Middle frontal gyrus (tissue), 1 donor: ENCODE data around the gene ROM1.
"Not testable (repeated sequence)": the region's sequence is repeated elsewhere in the genome, so short reads cannot be mapped to it uniquely, and the experiment has no call there.

Experiments used
- DNase-seq: peaks from one replicate; pipeline ENCODE4 v3.0.0-alpha.2; 2015; ENCODE audit warnings: low spot score; ENCODE audit errors: extremely low spot score

The ROM1 gene

GRCh38 chr11:62607714-62608113, 5.3 kb upstream of the ROM1 start:
- no peak for DNase-seq

DNA sequence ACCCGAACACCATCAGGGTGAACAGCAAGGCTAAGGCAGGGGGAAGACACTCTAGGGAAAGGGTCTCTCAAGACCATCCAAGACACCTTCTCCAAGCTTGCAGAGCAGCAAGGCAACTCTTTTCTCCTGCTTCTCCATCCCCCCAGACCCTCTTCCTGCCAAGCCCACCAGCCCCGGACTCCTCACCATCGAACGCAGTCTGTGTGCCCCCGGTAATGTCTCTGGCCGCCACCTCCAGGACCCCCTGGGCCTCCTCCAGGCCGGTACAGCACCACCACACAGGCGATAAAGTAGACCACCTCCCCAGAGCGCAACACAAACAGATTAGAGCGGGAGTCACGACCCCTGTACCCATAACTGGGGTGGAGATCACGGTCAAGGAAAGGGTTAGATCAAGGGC, 4.3 kb upstream of the ROM1 start:
- no peak for DNase-seq

GRCh38 chr11:62610403-62610802, 2.7 kb upstream of the ROM1 start:
- DNase-seq = no peak

DNA sequence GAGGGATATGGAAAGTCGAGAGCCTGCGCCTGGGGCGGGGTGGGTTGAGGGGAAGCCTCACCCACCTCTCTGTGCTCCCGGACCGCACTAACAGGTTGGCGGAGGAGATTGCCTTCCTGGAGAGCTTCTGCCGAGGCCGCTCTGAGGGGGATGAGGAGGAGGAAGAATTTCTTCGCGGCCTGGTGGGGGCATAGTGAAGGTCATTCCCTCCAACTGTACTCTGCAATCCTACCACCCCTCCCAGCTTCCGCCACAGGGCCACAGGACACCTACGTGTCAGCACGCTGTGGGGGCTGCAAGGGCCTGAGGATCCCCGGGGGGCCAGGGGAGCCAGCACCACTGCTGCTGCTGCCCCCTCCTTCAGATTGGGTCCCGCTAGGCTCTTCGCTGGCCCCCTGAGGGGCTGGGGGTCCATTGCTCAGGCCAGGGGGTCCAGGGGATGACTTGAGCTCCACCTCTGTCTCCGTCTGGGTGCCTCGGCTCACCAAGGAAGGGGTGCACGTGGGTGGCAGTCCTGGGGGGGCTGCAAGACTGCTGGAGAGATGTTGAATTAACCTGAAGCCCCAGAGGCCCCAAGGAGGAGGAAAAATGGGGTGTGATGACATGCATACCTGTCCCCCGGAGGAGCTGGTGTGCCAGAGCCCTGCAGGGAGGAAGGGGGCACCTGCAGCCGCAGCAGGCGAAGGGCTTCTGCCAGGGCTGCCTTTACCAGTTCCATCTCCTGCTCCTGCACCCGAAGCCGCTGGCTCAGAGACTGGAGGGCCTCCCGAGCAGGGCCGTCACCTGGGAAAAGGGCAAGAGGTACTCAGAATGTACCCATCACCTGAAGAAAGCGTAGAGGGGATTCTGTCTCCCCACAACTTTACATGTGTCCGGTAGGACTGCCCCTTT, 2.0 kb upstream of the ROM1 start:
- DNase-seq = no peak

DNA sequence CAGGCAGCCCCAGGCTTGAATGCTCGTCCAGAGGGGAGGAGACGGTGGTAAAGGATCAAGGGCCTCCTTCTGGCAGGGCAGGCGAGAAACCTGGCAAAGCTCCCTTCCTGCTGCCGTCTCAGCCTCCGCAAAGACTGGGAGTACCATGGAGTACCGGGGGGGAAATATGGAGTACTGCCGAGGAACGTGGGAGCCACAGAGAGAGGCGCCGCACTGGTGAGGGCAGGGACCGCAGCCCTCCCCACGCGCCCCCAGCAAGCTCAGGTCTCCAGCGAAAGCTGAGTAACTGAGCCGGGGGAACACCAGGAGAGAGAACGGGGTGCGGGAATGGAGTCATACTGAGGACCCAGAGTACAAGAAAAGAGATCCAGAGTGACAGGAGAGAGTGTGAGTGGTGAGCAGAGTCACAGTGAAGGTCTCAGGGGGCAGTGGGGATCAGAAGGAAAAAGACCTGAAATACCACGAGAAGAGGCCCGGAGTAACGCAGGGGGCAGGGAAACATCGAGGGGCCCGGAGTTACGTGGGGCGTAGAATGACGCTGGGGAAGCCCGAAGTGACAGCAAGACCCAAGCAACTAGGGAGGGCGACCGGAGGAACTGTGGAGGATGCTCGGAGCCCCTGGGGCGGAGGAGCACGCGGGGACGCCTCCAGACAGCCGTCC, 1.2 kb upstream of the ROM1 start:
- DNase-seq = no peak

- no peak for DNase-seq
Observed at GRCh38 chr11:62613291-62613778, 278 bp downstream of the ROM1 start.

- no peak for DNase-seq
Observed at GRCh38 chr11:62614275-62614674, 1.2 kb downstream of the ROM1 start.

DNA sequence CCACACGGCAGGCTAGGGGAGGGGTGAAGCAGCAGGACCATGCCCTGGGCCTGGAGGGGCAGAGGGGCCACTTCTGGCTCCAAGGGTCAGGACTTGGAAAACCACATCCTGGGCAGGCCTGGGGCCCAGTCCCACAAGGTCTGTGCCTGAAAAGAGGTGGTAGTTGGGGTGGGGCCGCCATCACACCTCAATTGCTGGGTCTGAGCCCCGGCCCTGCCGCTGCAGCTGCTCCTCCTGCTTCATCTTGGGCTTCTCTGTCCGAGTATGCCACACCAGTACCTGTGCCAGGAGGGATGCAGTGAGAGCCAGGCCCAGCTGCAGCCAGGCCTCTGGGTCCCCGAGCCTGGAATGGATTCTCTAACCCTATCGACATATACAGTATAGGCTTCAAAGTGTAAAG, 2.5 kb downstream of the ROM1 start:
- DNase-seq = no peak

DNA sequence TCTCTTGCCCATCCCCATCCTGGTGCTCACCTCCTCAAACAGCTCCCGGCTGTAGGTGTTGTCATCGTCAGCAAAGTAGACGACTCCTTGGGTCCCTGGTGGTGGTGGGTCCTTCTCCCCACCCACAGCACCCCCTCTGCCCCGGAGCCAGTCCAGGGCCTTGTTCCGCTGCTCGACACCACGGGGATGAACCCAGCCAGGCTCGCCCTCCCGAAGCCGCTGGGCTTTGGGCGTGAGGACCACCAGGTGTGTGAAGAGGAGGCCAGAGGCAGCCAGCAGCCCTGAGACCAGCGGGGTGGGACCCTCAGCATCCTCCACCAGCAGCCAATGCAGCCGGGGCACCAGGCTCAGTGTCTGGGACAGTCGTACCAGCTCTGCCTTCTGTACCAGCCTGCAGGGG, 3.9 kb downstream of the ROM1 start:
- DNase-seq = not testable (repeated sequence)

- DNase-seq = no peak
Observed at GRCh38 chr11:62621027-62621566, 8.0 kb downstream of the ROM1 start.

- DNase-seq = peak; percentile 95
Observed at GRCh38 chr11:62621567-62622470, 8.8 kb downstream of the ROM1 start, which contains the start of gene B3GAT3. Gene B3GAT3 (minus strand): TSS chr11:62621986. CDS start chr11:62621947, 39 bp downstream.

DNA sequence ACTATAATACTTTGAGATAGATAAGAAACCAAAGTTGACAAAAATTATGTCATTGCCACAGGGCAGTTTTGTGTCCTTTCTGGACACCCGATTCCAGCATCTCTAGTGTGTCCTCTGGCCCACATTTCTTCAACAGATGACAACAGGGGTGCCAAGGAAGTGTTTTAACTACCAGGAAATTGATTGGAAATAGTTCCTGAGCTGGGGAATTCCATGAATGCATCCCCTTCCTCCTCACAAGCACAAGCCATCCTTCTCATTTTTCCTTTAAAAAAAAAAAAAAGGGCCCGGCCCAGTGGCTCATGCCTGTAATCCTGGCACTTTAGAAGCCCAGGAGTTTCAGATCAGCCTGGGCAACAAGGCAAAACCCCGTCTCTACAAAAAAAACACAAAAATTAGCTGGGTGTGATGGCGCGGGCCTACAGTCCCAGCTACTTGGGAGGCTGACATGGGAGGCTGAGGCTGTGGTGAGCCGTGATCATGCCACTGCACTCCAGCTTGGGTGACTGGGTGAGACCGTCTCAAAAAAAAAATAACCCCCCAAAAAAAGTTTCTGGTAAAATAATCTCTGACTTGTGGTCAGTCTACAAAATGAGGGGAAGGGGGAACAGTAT, 9.5 kb downstream of the ROM1 start:
- no peak for DNase-seq

GRCh38 chr11:62627713-62628112, 14.7 kb downstream of the ROM1 start:
- no peak for DNase-seq

DNA sequence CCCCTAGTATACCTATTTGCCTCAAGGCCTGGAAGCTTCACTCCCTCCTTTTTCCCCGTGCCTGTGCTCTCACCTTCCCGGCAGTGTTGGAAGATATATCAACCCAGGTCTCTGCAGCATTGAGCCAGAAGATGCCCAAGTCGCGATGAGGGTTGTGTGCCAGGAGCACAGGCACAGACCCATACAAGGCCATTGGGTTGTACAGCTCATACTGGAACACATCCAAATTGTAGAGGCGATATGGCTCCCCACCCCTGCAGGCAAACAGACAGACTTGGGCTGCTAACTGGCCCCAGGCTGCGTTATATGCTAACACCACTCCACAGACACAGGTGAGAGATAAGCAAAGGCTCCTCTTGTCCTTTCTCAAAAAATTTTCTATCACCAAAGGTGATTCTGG, 19.4 kb downstream of the ROM1 start:
- no peak for DNase-seq

- DNase-seq = no peak
Observed at GRCh38 chr11:62644220-62644619, 31.2 kb downstream of the ROM1 start.

DNA sequence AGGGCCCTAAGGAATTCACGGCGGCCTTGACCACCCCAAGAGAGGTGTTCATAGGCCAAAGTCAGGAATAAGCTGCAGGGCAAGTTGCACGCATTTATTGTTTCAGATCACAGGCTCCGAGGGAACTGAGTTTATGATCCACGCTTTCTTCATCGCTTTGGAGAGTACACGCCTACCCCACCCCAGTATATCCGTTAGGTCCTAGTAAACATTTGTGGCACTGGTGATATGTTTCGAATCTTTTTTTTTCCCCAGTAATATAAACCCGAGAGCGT, 32.6 kb downstream of the ROM1 start:
- no peak for DNase-seq

DNA sequence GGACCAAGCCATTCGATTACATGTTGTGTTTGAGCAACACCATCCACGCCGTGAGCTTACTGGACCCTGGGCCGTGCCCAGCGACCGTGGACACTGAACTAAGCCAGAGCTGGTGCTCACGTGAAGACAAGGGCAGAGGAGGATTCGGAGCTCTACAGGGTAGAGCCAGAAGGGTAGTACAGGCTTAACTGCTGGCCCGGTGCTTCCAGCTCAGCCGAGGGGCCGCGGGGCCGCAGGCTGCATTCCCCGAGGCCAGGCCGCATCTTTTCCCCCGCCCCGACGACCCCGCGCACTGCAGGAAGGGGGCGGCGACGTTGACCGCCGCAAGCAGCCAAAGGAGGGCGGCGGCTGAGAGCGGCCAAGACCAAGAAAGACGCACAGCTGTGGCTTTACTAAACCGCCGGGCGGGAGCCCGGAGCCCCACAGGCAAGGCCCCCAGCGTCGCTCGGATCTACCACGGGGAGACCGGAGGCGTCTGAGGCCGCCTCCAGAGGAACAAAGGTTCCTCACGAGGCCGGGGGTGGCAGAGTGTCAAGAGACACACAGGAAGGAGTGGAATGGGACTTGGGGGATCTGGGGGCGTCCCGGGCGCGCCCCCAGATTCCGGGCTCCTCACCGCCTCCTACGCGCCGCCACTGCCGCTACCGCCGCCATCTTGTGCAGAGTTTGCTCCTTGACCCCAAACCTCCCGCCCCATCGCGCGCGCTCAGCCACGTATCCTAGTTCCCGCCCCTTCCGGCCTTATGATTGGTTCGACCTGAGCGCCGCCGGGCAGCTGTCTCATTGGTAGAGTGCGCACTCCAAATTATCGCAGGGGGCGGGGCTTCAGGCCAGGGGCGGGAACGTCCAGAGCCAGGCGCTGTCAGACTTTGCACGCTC, 33.1 kb downstream of the ROM1 start, which contains the start of gene GANAB:
GANAB (minus strand) TSS at position 668 of the 879 bp plus-strand sequence; CDS start at position 654, 14 bp downstream.
- DNase-seq = peak; percentile 97

- no peak for DNase-seq
Observed at GRCh38 chr11:62646825-62647608, 34.0 kb downstream of the ROM1 start.

DNA sequence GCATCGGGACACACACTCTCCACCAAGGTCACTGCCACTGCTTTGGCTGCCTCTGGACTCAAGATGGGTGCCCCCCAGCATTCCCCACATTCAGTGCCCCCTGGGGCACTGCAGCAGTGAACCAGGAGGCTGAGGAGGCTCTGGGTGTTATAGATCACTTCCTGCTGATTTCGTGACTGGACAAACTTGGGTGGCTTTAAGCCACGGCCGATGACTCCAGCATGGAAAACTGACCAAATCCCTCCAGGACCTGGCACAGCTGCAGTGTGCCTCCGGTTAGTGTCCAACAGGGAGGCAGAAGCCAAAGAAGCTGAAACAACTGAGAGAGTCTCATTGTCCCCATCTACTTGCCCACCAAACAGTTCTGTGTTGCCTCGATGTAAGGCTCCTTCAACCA, 34.5 kb downstream of the ROM1 start:
- DNase-seq = no peak
